Panc1 (cell line): ENCODE data around the gene PRAC1. TPM values are rescaled to one million over a fixed set of nuclear protein-coding genes. Genes with fewer than 3 reads are reported as not detected.

ENCODE experiments used
- ATAC-seq: fragments of 200-7000 bp; cut with Tn5 transposase; 2 replicates; pipeline ENCODE4 v1.9.1; 2020; ENCODE audit warnings: mild to moderate bottlenecking, moderate library complexity
- BruUV-seq: library from RNA; stranded (reverse); fragments of 400-500 nt; replicated peaks from 2 replicates; lab custom pipeline; 2021; lab: Mats Ljungman, UMichigan
- CTCF ChIA-PET: fragments of 300-600 bp; sonication (Branson Sonifier 250); formaldehyde crosslinking; loops from one replicate; lab custom pipeline; 2022; ENCODE audit warnings: antibody characterized with exemption; lab: Charles Lee
- POLR2A ChIA-PET: fragments of 300-600 bp; sonication (Branson Sonifier 250); formaldehyde crosslinking; loops from one replicate; lab custom pipeline; 2022; ENCODE audit warnings: antibody characterized with exemption; lab: Charles Lee
- DNase-seq: peaks from one replicate; pipeline ENCODE4 v3.0.0-alpha.2; 2010; ENCODE audit warnings: low read depth, low spot score
- H3K27ac ChIP-seq: 2 replicates; pipeline ENCODE4 v1.5.1; 2011; ENCODE audit warnings: mild to moderate bottlenecking, low read length, inconsistent platforms
- H3K27me3 ChIP-seq: fragments of 200-500 bp; sonication (Bioruptor generic); 2 replicates; pipeline ENCODE4 v1.6.0; 2014; ENCODE audit warnings: low read length, inconsistent platforms; ENCODE audit not compliant: control insufficient read depth, insufficient read depth
- H3K36me3 ChIP-seq: fragments of 200-500 bp; sonication (Bioruptor generic); 2 replicates; pipeline ENCODE4 v1.5.1; 2014; ENCODE audit warnings: inconsistent platforms, mild to moderate bottlenecking, low read length, moderate library complexity; ENCODE audit not compliant: control insufficient read depth, insufficient read depth
- H3K4me1 ChIP-seq: 2 replicates; pipeline ENCODE4 v1.5.1; 2011; ENCODE audit warnings: inconsistent platforms, mild to moderate bottlenecking, low read length, moderate library complexity; ENCODE audit not compliant: control insufficient read depth, insufficient read depth
- H3K4me3 ChIP-seq, 2 experiments: 2 replicates each; pipeline ENCODE4 v1.5.1; 2011 to 2012; ENCODE audit warnings: low read depth in 2 of 2, low read length in 2 of 2, mild to moderate bottlenecking in 2 of 2, inconsistent platforms in 1 of 2, moderate library complexity in 1 of 2
- H3K9me3 ChIP-seq: fragments of 200-500 bp; sonication (Bioruptor generic); 2 replicates; pipeline ENCODE4 v1.5.1; 2014; ENCODE audit warnings: low read depth, mild to moderate bottlenecking, inconsistent platforms, low read length, moderate library complexity; ENCODE audit not compliant: control insufficient read depth, insufficient read depth
- POLR2AphosphoS5 ChIP-seq: IDR thresholded peaks from 2 replicates; pipeline ENCODE4 v1.6.1; 2012; ENCODE audit warnings: mild to moderate bottlenecking, low read depth, low read length, moderate library complexity
- REST ChIP-seq, 2 experiments: IDR thresholded peaks; 2 replicates each; pipeline ENCODE4 v1.6.1; 2011 to 2012; ENCODE audit warnings: low read depth in 2 of 2, control low read depth in 1 of 2, low read length in 1 of 2, mild to moderate bottlenecking in 1 of 2, moderate library complexity in 1 of 2; ENCODE audit not compliant: insufficient read depth in 1 of 2
- SIN3A ChIP-seq: IDR thresholded peaks from 2 replicates; pipeline ENCODE4 v1.6.1; 2012; ENCODE audit warnings: low read depth, mild to moderate bottlenecking, low read length, moderate library complexity, borderline replicate concordance; ENCODE audit not compliant: insufficient read depth
- TCF7L2 ChIP-seq: IDR thresholded peaks from 2 replicates; pipeline ENCODE4 v1.6.1; 2011; ENCODE audit warnings: mild to moderate bottlenecking, low read depth, low read length, inconsistent platforms
- in situ Hi-C: cut with HindIII; loops from 2 replicates; pipeline ENCODE4 v1.10.0; 2016; ENCODE audit warnings: low sequenced_read_pairs, low pct_unique_long_range_greater_than_20kb
- intact Hi-C: fragments of 100-400 bp; cut with micrococcal nuclease; formaldehyde crosslinking; loops from one replicate; pipeline ENCODE4 v1.10.0; 2022; ENCODE audit not compliant: unreplicated experiment
- total RNA-seq: library from RNA; stranded (reverse); gene quantifications from one replicate; pipeline ENCODE4 v1.2.1, GENCODE V29; 2021; ENCODE audit not compliant: unreplicated experiment
- TF ChIP-seq, protein P1 (sequence below): fragments of 450-650 bp; IDR thresholded peaks from 2 replicates; pipeline ENCODE4 v1.5.1; 2017; ENCODE audit warnings: mild to moderate bottlenecking

Gene PRAC1
- total RNA-seq, 1 experiment from 2014 or later = not detected

DNA sequence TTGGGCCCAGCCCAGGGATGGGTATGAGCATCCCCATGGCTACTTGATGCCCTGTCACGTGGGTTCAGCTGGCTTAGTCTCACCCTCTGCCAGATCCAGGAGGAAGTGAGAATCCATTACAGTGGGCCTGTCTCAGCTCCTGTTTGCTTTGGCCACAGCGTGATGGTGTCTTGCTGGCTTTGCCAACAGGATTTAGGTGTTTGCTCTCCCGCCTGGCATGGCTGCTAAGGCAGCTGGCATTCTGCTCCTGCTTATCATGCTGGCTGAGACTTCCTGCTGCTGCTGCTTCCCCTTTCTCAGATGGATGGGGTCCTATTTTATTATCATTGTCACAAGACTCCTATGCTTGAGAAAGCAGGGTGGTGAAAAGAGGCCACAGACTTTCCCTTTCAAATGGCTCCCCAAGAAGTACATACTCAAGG is 34.5 kb upstream of the PRAC1 start:
- no peaks in the 10 kb centered on the region for H3K36me3 ChIP-seq
- ATAC-seq (no peak), DNase-seq (no peak)
- ChIA-PET POLR2A (interaction anchor here (0.7 kb wide), 2 partner anchors 9 to 53 kb away, joined by 3 to 7 read pairs; no protein-coding TSS in a partner anchor), CTCF (no interaction called here)
- intact Hi-C loops (no loop called here), in situ Hi-C loops (no loop called here)
- no TSS peak for BruUV-seq
- no peaks in the 10 kb centered on the region for H3K27me3 ChIP-seq
- peaks cover 16% of the 10 kb centered on the region for H3K4me1 ChIP-seq
- H3K27ac ChIP-seq = no peak overlapping the region
- H3K9me3 ChIP-seq = no peaks in the 10 kb centered on the region
- TF ChIP-seq, protein P1, sequence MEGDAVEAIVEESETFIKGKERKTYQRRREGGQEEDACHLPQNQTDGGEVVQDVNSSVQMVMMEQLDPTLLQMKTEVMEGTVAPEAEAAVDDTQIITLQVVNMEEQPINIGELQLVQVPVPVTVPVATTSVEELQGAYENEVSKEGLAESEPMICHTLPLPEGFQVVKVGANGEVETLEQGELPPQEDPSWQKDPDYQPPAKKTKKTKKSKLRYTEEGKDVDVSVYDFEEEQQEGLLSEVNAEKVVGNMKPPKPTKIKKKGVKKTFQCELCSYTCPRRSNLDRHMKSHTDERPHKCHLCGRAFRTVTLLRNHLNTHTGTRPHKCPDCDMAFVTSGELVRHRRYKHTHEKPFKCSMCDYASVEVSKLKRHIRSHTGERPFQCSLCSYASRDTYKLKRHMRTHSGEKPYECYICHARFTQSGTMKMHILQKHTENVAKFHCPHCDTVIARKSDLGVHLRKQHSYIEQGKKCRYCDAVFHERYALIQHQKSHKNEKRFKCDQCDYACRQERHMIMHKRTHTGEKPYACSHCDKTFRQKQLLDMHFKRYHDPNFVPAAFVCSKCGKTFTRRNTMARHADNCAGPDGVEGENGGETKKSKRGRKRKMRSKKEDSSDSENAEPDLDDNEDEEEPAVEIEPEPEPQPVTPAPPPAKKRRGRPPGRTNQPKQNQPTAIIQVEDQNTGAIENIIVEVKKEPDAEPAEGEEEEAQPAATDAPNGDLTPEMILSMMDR = no peak
- TF ChIP-seq TCF7L2 = no peak
- TF ChIP-seq SIN3A = no peak
- no peak for TF ChIP-seq REST (IDR thresholded peaks at IDR 0.05; ENCODE audit: insufficient read depth in 1 of 2, low read depth in 2 of 2, low read length in 1 of 2)
- TF ChIP-seq POLR2AphosphoS5 = no peak
- H3K4me3 ChIP-seq = no peak overlapping the region

GRCh38 chr17:48755356-48755755 is 33.0 kb upstream of the PRAC1 start:
- H3K27ac ChIP-seq = no peak overlapping the region
- no peak for DNase-seq
- TF ChIP-seq SIN3A (no peak), POLR2AphosphoS5 (no peak), TCF7L2 (no peak), REST (IDR thresholded peaks at IDR 0.05; ENCODE audit: insufficient read depth in 1 of 2, low read depth in 2 of 2, low read length in 1 of 2) (no peak)
- TF ChIP-seq, protein P1 = no peak
- H3K9me3 ChIP-seq = no peaks in the 10 kb centered on the region
- H3K4me1 ChIP-seq = peaks cover 21% of the 10 kb centered on the region
- in situ Hi-C loops = no loop called here
- no peak overlapping the region for H3K4me3 ChIP-seq
- no peaks in the 10 kb centered on the region for H3K36me3 ChIP-seq
- CTCF ChIA-PET = interaction anchor here (0.6 kb wide), 1 partner anchor 31 kb away, joined by 3 read pairs; no protein-coding TSS in a partner anchor
- intact Hi-C loops = no loop called here
- no peaks in the 10 kb centered on the region for H3K27me3 ChIP-seq
- POLR2A ChIA-PET = no interaction called here
- no TSS peak for BruUV-seq
- no peak for ATAC-seq
